ENCODE data around the gene TNK1. TPM values are rescaled to one million over a fixed set of nuclear protein-coding genes. Genes with fewer than 3 reads are reported as not detected.

TNK1 gene
- total and polyA plus RNA-seq, 2 of the 8 experiments (the other 6 are each of a cell fraction or from before 2014, with no cell fraction given): 7.6 to 9.5 TPM

DNA sequence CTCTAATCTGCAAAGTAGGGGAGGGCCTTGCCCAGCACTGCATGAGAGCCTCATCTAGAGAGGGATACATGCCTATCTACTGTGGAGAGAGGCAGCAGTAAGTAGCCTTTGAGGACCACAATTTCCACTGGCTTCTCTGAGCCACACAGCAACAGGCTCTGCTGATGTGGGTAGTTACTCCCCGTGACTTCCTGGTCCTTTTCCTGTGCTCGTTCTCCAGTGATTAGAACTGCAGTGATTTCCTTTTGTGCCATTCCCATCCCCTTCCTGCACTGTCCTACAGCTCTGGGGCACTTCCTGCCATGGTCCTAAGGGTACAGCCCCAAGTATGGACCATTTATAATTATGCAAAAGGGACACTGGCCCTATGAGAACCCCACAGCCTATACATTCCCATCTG, 10.4 kb downstream of the TNK1 start (continued):
- no peak for TF ChIP-seq CHD1 (IDR thresholded peaks at IDR 0.05; ENCODE audit: low read depth, low read length)
- TF ChIP-seq CTBP2 (IDR thresholded peaks at IDR 0.05; ENCODE audit: borderline replicate concordance, insufficient read depth, insufficient read length, low read length): no peak
- no peak for TF ChIP-seq POLR2A (IDR thresholded peaks at IDR 0.05; ENCODE audit: control extremely low read depth in 1 of 2, low read depth in 2 of 2, low read length in 2 of 2)
